ENCODE results near the gene FAM171A1.
"Not testable (repeated sequence)": the region's sequence is repeated elsewhere in the genome, so short reads cannot be mapped to it uniquely, and the experiment has no call there.

FAM171A1 gene

DNA sequence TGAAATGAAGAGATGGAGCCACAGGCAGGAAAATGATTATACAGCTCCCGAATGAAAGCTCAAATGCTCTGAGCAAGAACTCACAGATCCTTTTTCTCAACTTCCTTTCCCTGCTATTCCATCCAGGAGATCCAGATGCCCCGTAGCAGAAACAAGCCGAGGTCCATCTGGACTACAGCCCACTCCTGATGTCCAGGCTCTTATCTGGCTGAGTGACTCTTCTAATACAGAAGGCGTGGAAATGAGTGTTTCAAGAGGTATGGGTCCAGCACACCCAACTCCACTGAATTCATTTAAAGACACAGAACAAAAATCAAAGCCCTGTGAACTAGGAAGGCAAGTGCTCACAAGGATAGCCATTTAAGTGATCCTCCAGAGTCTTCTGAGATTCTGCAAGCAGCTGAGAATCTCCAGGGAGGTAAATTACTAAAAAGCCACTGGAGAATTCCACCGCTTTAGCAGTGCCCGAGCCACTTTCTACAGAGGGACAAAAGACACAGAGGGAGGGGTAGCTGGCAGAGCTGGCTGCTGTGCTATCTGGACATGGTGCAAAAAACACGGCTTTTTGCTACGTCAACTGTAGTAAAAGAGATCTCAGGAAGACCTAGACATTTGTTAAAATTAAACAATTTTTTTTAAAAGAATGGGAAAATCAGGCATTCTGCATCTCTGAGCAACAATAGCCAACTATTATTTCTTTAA is 24.5 kb downstream of the FAM171A1 start:
- DNase-seq = no peak

DNA sequence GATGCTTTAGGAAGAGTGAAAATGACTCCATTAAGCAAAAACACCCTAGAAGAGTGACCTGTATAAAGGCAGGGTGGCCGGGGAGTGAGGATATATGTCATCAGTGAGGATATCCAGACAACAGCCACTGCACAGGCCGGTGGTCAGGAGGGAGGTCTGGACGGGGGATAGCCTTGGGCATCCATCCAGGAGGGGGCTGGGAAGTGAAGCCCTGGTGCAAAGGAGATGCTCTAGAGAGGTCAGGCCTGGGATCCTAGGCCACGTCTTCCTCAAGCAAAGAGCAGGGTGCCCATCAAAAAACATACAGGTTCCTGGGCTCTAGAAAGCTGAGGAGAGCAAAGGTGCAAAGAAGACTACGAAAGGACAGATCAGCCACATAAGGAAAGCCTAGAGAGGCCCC is 25.6 kb downstream of the FAM171A1 start:
- H3K4me3 ChIP-seq (ENCODE audit: insufficient read depth, low read depth, low read length, poor library complexity, severe bottlenecking) = no peak overlapping the region
- H3K36me3 ChIP-seq (ENCODE audit: control insufficient read depth, insufficient read depth, low read length) = no peaks in the 10 kb centered on the region
- DNase-seq = no peak
- H3K4me1 ChIP-seq (ENCODE audit: control insufficient read depth, insufficient read depth, low read length, poor library complexity, severe bottlenecking) = no peaks in the 10 kb centered on the region
- no peaks in the 10 kb centered on the region for H3K9me3 ChIP-seq (ENCODE audit: control insufficient read depth, low read length)
- no peak overlapping the region for H3K27ac ChIP-seq (ENCODE audit: insufficient read depth, low read length, poor library complexity, severe bottlenecking)
- no peaks in the 10 kb centered on the region for H3K27me3 ChIP-seq (replicated peaks; ENCODE audit: control insufficient read depth, insufficient read depth, low read length, poor library complexity, severe bottlenecking)

More for the DNA sequence above, 24.5 kb downstream of the FAM171A1 start:
- Histone ChIP-seq H3K27ac (ENCODE audit: insufficient read depth, low read length, poor library complexity, severe bottlenecking) (no peak overlapping the region), H3K27me3 (replicated peaks; ENCODE audit: control insufficient read depth, insufficient read depth, low read length, poor library complexity, severe bottlenecking) (no peaks in the 10 kb centered on the region), H3K9me3 (ENCODE audit: control insufficient read depth, low read length) (no peaks in the 10 kb centered on the region), H3K4me3 (ENCODE audit: insufficient read depth, low read depth, low read length, poor library complexity, severe bottlenecking) (no peak overlapping the region), H3K36me3 (ENCODE audit: control insufficient read depth, insufficient read depth, low read length) (no peaks in the 10 kb centered on the region), H3K4me1 (ENCODE audit: control insufficient read depth, insufficient read depth, low read length, poor library complexity, severe bottlenecking) (no peaks in the 10 kb centered on the region)

DNA sequence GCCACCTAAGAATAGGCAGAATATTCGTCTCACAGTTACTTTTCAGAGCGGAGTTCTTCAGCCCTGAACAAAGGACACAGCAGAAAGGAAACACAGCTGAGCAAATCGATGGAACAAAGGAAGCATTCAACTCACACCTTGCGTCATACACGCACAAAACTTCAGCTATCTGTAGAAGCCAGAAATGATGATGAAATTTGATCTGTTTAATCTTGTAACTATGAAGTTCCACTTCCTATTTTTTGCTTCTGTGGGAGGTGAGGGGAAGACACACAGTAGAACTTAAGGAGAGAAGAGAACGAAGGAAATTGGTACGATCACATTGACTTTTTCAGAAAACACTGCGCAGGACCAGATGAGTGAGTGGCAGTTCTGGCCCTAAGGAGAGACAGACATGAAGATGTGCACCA is 26.2 kb downstream of the FAM171A1 start:
- Histone ChIP-seq H3K9me3 (ENCODE audit: control insufficient read depth, low read length) (no peaks in the 10 kb centered on the region), H3K36me3 (ENCODE audit: control insufficient read depth, insufficient read depth, low read length) (no peaks in the 10 kb centered on the region), H3K27me3 (replicated peaks; ENCODE audit: control insufficient read depth, insufficient read depth, low read length, poor library complexity, severe bottlenecking) (no peaks in the 10 kb centered on the region), H3K4me3 (ENCODE audit: insufficient read depth, low read depth, low read length, poor library complexity, severe bottlenecking) (no peak overlapping the region), H3K27ac (ENCODE audit: insufficient read depth, low read length, poor library complexity, severe bottlenecking) (no peak overlapping the region), H3K4me1 (ENCODE audit: control insufficient read depth, insufficient read depth, low read length, poor library complexity, severe bottlenecking) (no peaks in the 10 kb centered on the region)
- DNase-seq = no peak

DNA sequence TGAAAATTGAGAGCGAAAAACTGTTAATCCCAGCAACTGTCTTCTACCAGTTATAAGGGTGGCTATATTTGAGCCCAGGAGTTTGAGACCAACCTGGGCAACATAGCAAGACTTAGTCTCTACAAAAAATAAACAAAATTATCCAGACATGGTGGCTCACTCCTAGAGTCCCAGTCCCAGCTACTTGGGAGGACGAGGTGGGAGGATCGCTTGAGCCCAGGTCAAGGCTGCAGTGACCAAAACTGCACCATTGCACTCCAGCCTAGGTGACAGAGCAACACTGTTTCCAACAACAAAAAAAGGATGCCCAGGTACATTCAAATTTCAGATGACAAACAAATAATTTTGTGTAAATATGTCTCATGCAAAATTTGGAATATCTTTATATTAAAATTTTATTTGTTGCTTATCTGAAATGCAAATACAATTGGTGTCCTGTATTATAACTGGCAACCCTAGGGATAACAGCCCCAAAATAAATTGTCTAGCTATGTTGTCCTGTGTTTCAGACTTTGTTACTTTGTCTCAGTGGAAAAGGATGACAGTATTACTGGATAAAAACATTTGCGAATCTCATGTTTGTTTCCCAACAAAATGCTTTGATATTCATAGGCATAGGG is 26.7 kb downstream of the FAM171A1 start:
- Histone ChIP-seq H3K27ac (ENCODE audit: insufficient read depth, low read length, poor library complexity, severe bottlenecking) (no peak overlapping the region), H3K4me1 (ENCODE audit: control insufficient read depth, insufficient read depth, low read length, poor library complexity, severe bottlenecking) (no peaks in the 10 kb centered on the region), H3K9me3 (ENCODE audit: control insufficient read depth, low read length) (no peaks in the 10 kb centered on the region), H3K4me3 (ENCODE audit: insufficient read depth, low read depth, low read length, poor library complexity, severe bottlenecking) (no peak overlapping the region), H3K36me3 (ENCODE audit: control insufficient read depth, insufficient read depth, low read length) (no peaks in the 10 kb centered on the region), H3K27me3 (replicated peaks; ENCODE audit: control insufficient read depth, insufficient read depth, low read length, poor library complexity, severe bottlenecking) (no peaks in the 10 kb centered on the region)
- DNase-seq = no peak

DNA sequence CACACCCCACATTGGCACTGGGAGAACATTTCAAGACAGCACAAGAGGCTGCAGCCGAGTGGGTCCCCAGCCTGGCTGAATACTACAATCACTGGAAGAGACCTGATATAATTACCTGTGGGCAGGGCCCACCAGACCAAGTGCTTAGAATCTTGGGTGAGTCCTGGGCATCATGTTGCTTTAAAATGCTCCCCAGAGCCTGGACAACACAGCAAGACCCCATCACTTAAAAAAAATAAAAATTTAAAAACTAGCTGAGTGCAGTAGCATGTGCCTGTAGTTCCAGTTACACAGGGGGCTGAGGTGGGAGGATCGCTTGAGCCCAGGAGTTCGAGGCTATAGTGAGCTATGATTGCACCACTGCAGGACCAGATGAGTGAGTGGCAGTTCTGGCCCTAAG is 28.1 kb downstream of the FAM171A1 start:
- DNase-seq = no peak
- no peaks in the 10 kb centered on the region for H3K4me1 ChIP-seq (ENCODE audit: control insufficient read depth, insufficient read depth, low read length, poor library complexity, severe bottlenecking)
- H3K4me3 ChIP-seq (ENCODE audit: insufficient read depth, low read depth, low read length, poor library complexity, severe bottlenecking) = no peak overlapping the region
- H3K27ac ChIP-seq (ENCODE audit: insufficient read depth, low read length, poor library complexity, severe bottlenecking) = no peak overlapping the region
- H3K9me3 ChIP-seq (ENCODE audit: control insufficient read depth, low read length) = no peaks in the 10 kb centered on the region
- H3K36me3 ChIP-seq (ENCODE audit: control insufficient read depth, insufficient read depth, low read length) = no peaks in the 10 kb centered on the region
- no peaks in the 10 kb centered on the region for H3K27me3 ChIP-seq (replicated peaks; ENCODE audit: control insufficient read depth, insufficient read depth, low read length, poor library complexity, severe bottlenecking)

DNA sequence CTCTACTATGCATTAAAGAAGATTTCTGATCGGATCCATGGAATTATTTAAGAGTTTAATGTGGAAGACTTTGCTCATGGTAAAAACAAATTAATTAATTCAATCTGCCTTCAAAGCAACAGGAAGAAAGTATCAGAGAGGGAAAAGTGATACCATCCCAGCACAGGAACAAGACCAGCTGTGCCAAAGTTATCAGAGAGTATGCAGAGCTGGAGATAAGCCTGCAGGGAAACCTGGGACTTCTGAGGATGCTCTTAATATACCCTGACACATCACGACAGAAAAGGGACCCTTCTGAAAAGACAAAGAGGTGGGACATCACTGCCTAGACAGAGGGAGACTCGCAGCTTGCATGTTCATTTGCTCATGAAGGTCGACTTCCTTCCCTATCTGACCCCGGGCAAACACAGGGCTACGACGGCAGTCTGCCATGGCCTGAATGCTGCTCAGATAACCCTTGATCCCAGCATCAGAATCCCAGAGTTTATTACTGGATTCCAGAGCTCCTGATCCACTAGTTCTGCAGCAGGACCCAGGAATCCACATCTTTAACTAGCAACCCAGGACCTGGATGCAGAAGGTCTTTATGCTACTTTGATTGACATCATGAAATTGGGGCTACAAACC is 29.5 kb downstream of the FAM171A1 start:
- Histone ChIP-seq H3K27me3 (replicated peaks; ENCODE audit: control insufficient read depth, insufficient read depth, low read length, poor library complexity, severe bottlenecking) (no peaks in the 10 kb centered on the region), H3K4me3 (ENCODE audit: insufficient read depth, low read depth, low read length, poor library complexity, severe bottlenecking) (no peak overlapping the region), H3K27ac (ENCODE audit: insufficient read depth, low read length, poor library complexity, severe bottlenecking) (no peak overlapping the region), H3K36me3 (ENCODE audit: control insufficient read depth, insufficient read depth, low read length) (no peaks in the 10 kb centered on the region), H3K4me1 (ENCODE audit: control insufficient read depth, insufficient read depth, low read length, poor library complexity, severe bottlenecking) (no peaks in the 10 kb centered on the region), H3K9me3 (ENCODE audit: control insufficient read depth, low read length) (no peaks in the 10 kb centered on the region)
- DNase-seq = no peak

DNA sequence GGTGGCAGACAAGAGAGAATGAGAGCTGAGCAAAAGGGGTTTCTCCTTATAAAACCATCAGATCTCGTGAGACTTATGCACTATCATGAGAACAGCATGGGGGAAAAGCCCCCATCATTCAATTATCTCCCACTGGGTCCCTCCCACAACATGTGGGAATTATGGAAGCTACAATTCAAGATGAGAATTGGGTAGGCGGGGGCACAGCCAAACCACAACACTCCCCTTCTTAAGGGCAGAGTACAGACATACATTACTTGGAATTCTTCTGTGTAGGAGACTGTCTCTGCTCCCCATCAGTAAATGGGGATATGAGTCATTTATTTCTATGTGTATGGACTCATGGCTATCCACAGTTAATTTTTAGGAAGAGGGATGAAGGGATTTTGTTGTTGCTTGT is 31.2 kb downstream of the FAM171A1 start:
- H3K9me3 ChIP-seq (ENCODE audit: control insufficient read depth, low read length) = no peaks in the 10 kb centered on the region
- H3K27ac ChIP-seq (ENCODE audit: insufficient read depth, low read length, poor library complexity, severe bottlenecking) = no peak overlapping the region
- H3K4me1 ChIP-seq (ENCODE audit: control insufficient read depth, insufficient read depth, low read length, poor library complexity, severe bottlenecking) = no peaks in the 10 kb centered on the region
- H3K27me3 ChIP-seq (replicated peaks; ENCODE audit: control insufficient read depth, insufficient read depth, low read length, poor library complexity, severe bottlenecking) = no peaks in the 10 kb centered on the region
- no peak for DNase-seq
- H3K4me3 ChIP-seq (ENCODE audit: insufficient read depth, low read depth, low read length, poor library complexity, severe bottlenecking) = no peak overlapping the region
- H3K36me3 ChIP-seq (ENCODE audit: control insufficient read depth, insufficient read depth, low read length) = no peaks in the 10 kb centered on the region

DNA sequence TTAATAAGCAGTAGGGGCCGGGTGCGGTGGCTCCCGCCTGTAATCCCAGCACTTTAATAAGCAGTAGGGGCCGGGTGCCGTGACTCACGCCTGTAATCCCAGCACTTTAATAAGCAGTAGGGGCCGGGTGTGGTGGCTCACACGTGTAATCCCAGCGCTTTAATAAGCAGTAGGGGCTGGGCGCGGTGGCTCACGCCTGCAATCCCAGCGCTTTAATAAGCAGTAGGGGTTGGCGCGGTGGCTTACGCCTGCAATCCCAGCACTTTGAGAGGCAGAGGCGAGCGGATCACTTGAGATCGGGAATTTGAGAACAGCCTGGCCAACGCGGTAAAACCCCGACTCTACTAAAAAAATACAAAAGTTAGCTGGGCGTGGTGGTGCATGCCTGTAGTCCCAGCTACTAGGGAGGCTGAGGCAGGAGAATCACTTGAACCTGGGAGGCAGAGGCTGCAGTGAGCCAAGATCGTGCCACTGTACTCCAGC is 33.6 kb downstream of the FAM171A1 start:
- not testable (repeated sequence) for H3K4me3 ChIP-seq (ENCODE audit: insufficient read depth, low read depth, low read length, poor library complexity, severe bottlenecking); DNase-seq; H3K27ac ChIP-seq (ENCODE audit: insufficient read depth, low read length, poor library complexity, severe bottlenecking); H3K4me1 ChIP-seq (ENCODE audit: control insufficient read depth, insufficient read depth, low read length, poor library complexity, severe bottlenecking); H3K36me3 ChIP-seq (ENCODE audit: control insufficient read depth, insufficient read depth, low read length); H3K9me3 ChIP-seq (ENCODE audit: control insufficient read depth, low read length); H3K27me3 ChIP-seq (replicated peaks; ENCODE audit: control insufficient read depth, insufficient read depth, low read length, poor library complexity, severe bottlenecking)

DNA sequence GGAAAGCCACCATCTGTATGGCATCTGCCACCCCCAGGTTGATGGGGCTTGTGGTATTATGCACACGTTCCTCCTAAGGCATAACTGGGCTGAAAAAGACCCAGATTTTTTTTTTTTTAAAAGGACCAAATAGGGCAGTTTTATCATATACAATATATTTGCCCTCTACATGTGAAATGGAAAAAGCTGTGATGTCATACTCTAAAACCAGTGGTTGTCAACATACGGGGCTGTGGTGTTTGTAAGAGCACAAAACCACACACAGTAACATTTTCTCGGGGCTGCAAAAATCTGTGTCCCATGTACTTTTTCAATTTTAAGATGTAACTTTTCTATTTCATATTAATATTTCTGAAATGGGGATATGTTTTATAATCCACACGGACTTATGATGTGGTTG is 34.9 kb downstream of the FAM171A1 start:
- Histone ChIP-seq H3K27me3 (replicated peaks; ENCODE audit: control insufficient read depth, insufficient read depth, low read length, poor library complexity, severe bottlenecking) (no peaks in the 10 kb centered on the region), H3K36me3 (ENCODE audit: control insufficient read depth, insufficient read depth, low read length) (no peaks in the 10 kb centered on the region), H3K9me3 (ENCODE audit: control insufficient read depth, low read length) (no peaks in the 10 kb centered on the region), H3K27ac (ENCODE audit: insufficient read depth, low read length, poor library complexity, severe bottlenecking) (no peak overlapping the region), H3K4me3 (ENCODE audit: insufficient read depth, low read depth, low read length, poor library complexity, severe bottlenecking) (no peak overlapping the region), H3K4me1 (ENCODE audit: control insufficient read depth, insufficient read depth, low read length, poor library complexity, severe bottlenecking) (no peaks in the 10 kb centered on the region)
- DNase-seq = no peak

DNA sequence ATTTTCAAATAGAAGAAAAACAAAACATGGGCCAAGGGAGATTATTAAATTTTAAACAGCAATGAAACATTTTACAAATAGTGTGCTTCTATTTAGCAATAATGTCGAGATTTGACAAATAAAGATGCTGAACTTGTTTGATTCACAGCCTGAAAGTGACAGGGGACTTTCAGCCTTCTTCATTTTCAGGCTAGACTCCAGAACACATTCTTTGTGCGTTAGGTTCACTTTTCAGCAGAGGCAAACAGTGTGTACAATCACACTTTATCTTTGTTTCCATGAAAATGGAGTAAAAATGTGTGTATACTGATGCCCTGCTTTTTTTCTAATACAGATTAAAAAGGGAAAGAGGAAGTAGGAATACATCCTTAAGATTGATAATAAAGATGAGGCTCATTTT is 35.6 kb downstream of the FAM171A1 start:
- H3K27me3 ChIP-seq (replicated peaks; ENCODE audit: control insufficient read depth, insufficient read depth, low read length, poor library complexity, severe bottlenecking) = no peaks in the 10 kb centered on the region
- H3K9me3 ChIP-seq (ENCODE audit: control insufficient read depth, low read length) = no peaks in the 10 kb centered on the region
- no peak overlapping the region for H3K27ac ChIP-seq (ENCODE audit: insufficient read depth, low read length, poor library complexity, severe bottlenecking)
- no peaks in the 10 kb centered on the region for H3K36me3 ChIP-seq (ENCODE audit: control insufficient read depth, insufficient read depth, low read length)
- no peak for DNase-seq
- H3K4me3 ChIP-seq (ENCODE audit: insufficient read depth, low read depth, low read length, poor library complexity, severe bottlenecking) = no peak overlapping the region
- no peaks in the 10 kb centered on the region for H3K4me1 ChIP-seq (ENCODE audit: control insufficient read depth, insufficient read depth, low read length, poor library complexity, severe bottlenecking)
